SU-DHL-6 (cell line): ENCODE results near the gene ANK3.

ENCODE experiments used
- EZH2phosphoT487 ChIP-seq: fragments of 200-600 bp; sonication (generic), shearing (Covaris generic); conservative IDR thresholded peaks from 2 replicates; pipeline ENCODE4 v1.6.1; 2018; ENCODE audit warnings: mild to moderate bottlenecking, antibody characterized with exemption, low read length, moderate library complexity, mixed read lengths
- TF ChIP-seq, protein P1 (sequence below): fragments of 200-600 bp; sonication (generic); IDR thresholded peaks from one replicate; pipeline ENCODE4 v1.5.1; 2017; ENCODE audit warnings: antibody characterized with exemption, mild to moderate bottlenecking, low read length, moderate library complexity; ENCODE audit not compliant: insufficient read depth, poor library complexity, severe bottlenecking

DNA sequence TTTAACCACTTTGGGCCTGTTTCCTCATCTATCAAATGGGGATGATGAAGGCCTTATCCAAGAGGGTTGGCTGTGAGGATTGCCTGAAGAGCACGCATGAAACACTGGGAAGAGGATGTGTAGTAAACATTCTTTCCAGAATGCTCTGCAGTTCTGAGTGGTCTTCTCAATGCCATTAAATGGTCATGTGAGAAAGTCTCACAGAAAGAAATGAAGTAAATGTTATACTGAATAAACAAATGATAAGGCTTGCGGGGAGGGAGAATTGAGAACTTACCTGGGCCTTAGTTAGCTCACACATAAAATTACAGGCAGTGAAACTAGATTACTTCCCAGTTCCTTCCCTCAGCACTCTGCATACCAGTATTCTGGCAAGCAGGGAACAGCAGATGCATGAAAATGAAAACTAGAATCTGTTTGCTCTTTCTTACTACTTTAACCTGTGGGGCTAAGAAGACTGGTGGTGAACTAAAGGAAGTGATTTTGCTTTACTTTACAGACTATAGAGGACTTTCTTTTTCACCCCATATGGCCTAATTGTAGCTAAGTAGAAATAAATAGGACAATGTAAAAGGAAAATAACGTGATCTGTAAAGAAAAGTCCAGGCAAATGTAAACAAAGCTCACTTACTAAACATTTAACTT, 348.1 kb downstream of the ANK3 start:
- TF ChIP-seq, protein P1, sequence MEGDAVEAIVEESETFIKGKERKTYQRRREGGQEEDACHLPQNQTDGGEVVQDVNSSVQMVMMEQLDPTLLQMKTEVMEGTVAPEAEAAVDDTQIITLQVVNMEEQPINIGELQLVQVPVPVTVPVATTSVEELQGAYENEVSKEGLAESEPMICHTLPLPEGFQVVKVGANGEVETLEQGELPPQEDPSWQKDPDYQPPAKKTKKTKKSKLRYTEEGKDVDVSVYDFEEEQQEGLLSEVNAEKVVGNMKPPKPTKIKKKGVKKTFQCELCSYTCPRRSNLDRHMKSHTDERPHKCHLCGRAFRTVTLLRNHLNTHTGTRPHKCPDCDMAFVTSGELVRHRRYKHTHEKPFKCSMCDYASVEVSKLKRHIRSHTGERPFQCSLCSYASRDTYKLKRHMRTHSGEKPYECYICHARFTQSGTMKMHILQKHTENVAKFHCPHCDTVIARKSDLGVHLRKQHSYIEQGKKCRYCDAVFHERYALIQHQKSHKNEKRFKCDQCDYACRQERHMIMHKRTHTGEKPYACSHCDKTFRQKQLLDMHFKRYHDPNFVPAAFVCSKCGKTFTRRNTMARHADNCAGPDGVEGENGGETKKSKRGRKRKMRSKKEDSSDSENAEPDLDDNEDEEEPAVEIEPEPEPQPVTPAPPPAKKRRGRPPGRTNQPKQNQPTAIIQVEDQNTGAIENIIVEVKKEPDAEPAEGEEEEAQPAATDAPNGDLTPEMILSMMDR = no peak
- no peak for TF ChIP-seq EZH2phosphoT487
